Subcutaneous adipose tissue (tissue), 4 donors: ENCODE data around the gene RASL12. TPM values are rescaled to one million over a fixed set of nuclear protein-coding genes. Genes with fewer than 3 reads are reported as not detected.

ENCODE experiments used
- total RNA-seq, 4 donors: library from RNA; depleted of rRNA; stranded (reverse); fragments of >200 nt; gene quantifications; one replicate each; pipeline ENCODE4 v1.1.0, GENCODE V29; 2016
- TF ChIP-seq, protein P1 (sequence below): fragments of 450-650 bp; IDR thresholded peaks from one replicate; pipeline ENCODE4 v1.5.1; 2016; ENCODE audit warnings: low read depth, mild to moderate bottlenecking, control low read depth, antibody characterized with exemption, moderate library complexity

The RASL12 gene
- total RNA-seq, 4 donors from 2014 or later, result 2.6 to 13.6 (median 7.7) TPM

DNA sequence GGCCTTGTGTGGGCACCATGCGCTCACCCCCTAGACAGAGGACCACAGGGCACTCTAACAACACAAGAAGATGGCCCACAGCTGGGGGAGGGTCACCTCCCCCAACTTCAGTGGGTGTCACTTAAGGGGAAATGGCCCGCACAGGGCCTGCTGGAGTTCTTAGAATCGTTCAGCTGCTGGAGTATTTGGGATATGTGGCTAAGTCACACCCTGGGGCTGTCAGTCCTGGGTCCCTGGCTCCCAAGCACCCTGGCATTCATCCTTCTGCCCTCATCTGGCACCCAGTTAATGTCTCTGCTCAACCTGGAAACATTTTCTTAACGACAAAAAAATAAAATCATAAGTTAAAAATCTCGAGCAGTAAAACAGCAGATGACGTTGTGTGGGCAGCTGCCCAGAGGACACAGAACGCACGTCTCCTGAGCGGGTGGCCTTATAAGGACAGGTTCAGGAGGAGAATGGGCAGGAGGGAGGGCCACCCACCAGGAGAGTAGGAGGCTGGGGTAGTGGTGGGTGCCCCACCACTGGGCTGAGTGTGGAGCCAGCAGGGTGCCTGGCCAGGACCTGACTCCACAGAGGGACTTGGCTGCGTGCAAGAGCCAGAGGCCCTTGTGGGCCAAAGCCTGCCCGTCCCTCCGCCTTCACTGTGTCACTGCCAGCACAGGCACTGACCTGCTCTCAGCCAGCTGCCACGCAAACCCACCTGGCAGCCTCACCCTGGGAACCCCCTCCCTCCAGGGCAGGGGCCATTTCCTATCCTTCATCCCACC, 20.3 kb upstream of the RASL12 start:
- TF ChIP-seq, protein P1, sequence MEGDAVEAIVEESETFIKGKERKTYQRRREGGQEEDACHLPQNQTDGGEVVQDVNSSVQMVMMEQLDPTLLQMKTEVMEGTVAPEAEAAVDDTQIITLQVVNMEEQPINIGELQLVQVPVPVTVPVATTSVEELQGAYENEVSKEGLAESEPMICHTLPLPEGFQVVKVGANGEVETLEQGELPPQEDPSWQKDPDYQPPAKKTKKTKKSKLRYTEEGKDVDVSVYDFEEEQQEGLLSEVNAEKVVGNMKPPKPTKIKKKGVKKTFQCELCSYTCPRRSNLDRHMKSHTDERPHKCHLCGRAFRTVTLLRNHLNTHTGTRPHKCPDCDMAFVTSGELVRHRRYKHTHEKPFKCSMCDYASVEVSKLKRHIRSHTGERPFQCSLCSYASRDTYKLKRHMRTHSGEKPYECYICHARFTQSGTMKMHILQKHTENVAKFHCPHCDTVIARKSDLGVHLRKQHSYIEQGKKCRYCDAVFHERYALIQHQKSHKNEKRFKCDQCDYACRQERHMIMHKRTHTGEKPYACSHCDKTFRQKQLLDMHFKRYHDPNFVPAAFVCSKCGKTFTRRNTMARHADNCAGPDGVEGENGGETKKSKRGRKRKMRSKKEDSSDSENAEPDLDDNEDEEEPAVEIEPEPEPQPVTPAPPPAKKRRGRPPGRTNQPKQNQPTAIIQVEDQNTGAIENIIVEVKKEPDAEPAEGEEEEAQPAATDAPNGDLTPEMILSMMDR, result no peak

DNA sequence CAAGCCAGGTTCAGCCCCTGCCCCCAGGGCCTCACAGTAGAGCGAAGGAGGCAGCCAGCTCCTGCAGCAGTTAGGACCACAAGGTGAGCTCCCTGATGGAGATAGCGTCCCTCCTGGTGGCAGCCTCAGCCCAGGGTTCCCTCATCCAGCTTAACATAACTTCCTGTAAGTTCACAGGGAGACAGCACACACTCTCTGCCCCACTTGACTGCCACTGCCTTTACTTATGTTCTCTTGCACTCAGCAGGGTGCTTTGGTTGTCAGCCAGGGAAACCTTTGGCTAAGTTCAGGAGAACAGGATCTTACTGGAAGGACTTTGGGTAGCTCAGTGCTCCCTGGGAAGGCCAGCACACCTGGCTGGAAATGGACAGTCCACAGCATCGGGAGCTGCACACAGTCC, 19.6 kb upstream of the RASL12 start:
- TF ChIP-seq, protein P1, result no peak

DNA sequence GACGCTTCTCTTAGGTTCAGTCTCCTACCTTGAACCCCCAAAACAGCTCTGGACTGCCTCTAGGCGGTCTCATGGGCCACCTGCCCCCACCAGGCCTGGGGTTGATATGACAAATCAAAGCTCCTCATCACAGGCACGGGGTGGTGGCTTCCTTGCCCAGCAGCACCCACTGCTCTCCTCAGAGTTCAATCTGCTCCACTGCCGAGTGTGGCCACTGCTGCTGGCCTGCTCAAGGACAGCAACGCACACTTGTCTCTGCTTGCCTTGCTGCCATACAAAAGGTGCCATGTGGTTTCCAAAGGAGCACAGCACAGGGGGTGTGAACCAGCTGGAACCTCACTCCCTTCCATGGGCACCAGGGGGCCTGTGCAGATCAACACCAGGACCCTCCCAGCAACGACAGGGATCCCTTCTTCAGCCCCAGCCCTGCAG, 18.9 kb upstream of the RASL12 start:
- TF ChIP-seq, protein P1, result no peak

DNA sequence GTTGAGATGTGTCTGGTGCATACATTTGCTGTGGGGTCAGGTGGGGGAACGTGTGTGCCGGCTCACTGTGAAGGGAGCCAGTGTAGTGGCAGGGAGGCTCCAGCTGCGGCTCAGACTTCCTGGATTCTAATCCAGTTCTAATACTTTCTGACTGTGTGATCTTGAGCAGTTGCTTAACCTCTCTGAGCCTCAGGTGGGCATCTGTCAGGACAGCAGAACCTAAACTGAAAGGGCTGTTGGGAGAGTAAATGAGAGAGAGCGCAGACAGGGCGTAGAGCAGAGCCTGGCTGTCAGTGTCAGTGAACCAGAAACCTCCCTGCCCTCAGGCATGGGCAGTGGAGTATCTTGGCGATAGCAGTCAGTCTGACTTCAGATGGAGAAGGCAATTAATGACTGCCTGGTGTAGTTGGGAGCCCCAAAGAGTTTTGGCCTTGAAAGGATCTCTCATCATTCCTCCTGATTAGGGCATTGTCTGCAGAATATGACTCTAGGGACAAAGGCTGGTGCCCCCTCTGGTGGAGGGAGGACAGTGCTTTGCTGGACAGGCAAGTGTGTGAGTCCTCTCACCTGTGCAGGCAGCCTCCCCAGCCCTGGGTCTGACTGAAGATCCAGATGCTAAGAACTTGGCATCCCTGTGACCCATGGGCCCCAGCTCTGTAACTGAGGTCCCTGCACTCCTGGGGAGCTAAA, 18.3 kb upstream of the RASL12 start:
- TF ChIP-seq, protein P1, result no peak

DNA sequence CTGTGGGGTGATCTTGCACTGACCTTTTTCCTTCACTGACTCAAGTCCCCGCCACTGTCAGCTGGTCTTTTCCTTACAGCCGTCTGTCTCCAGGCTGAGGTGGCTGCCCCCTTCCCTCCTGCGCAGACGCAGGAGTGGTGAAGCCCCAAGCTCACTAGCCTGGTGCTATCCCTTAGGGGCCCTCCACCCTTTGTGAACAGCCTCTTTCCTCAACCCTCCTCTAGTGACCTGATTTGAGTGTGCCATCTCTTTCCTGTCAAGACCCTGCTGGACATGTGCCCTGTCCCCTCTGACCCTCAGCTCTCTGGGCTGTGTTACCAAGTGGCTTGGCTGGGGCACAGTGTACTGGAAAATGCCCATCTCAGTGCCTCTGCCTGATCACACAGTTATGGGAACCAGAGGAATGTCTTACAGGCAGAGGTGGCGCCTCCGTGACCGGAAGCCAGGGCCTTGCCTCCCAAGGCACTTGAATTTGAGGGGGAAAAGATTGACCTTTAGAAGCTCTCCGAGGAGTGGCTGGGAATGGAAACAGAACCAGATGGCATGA, 17.5 kb upstream of the RASL12 start:
- TF ChIP-seq, protein P1, result no peak

DNA sequence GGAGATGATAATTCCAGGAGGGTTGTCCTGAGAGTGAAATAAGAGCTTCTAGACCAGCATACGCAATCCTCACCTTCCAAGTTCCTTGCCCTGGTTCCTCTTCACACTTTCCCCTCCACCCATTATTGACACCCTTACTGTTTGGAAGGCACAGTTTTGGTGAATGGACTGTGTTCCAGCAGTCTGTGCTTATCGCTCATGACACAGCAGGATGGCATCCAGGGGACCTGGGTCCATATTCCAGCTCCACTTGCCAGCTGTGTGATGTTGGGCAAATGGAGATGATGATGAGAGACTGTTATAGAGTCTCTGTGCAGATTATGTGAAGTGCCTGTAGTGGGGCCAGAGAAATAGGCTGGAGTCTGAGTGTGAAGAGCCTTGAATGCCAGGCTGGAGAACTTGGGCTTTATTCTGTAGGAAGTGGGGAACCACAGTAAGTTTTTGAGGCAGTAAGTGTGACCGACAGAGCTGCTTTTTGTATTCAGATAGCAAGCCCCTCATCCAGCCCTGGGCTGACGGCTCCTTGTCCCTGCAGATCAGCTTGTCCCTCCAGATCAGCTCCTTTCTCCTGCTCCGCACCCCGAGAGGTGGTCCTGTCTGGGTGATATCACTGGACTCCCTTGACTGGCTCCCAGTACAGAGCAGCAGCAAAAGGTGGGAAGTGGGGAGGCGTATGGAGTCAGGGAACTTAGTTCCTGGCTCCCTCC, 16.9 kb upstream of the RASL12 start:
- TF ChIP-seq, protein P1, result no peak
